Myometrial cell (primary cell): ENCODE data around the gene PPM1K. TPM values are rescaled to one million over a fixed set of nuclear protein-coding genes. Genes with fewer than 3 reads are reported as not detected.

Experiments
- total RNA-seq: library from RNA; depleted of rRNA; stranded (reverse); fragments of >200 nt; gene quantifications from 2 replicates; pipeline ENCODE4 v1.2.3, GENCODE V29; 2015

The PPM1K gene
- 15.1 and 19.0 TPM in 2 replicates for total RNA-seq

GRCh38 chr4:88284439-88285234 is at the start of gene PPM1K:
Gene PPM1K, minus strand, starts transcription at chr4:88284561. Its CDS starts 5,978 bp downstream, at chr4:88278583.

Other genes with a start within 250 kb of the PPM1K start
- 0.29 and 1.2 TPM in 2 replicates for gene ABCG2, start 125.9 kb downstream of the PPM1K start, total RNA-seq
- 5.2 and 6.2 TPM in 2 replicates for gene HERC6, start 94.3 kb upstream of the PPM1K start, total RNA-seq
- gene HERC5, start 172.6 kb upstream of the PPM1K start, total RNA-seq, result not detected in 2 replicates
- gene PYURF, start 239.2 kb upstream of the PPM1K start, total RNA-seq, result 91.1 and 103 TPM in 2 replicates